Esophagus muscularis mucosa (tissue), 4 donors: ENCODE results near the gene HERC2. TPM values are rescaled to one million over a fixed set of nuclear protein-coding genes. Genes with fewer than 3 reads are reported as not detected.
"Not testable (repeated sequence)": the region's sequence is repeated elsewhere in the genome, so short reads cannot be mapped to it uniquely, and the experiment has no call there.

Source experiments
- DNase-seq: peaks from one replicate; pipeline ENCODE4 v3.0.0-alpha.2; 2017; ENCODE audit errors: extremely low spot score
- H3K27ac ChIP-seq, 4 donors: fragments of 200-600 bp; sonication (generic); replicated peaks in 1 of 4; 1 replicate in 3 of 4; 2 replicates in 1 of 4; pipeline ENCODE4 v1.5.1; 2016 to 2019; ENCODE audit warnings: mild to moderate bottlenecking in 1 of 4
- H3K27me3 ChIP-seq, 4 donors: fragments of 200-600 bp; sonication (generic); one replicate each; pipeline versions ENCODE4 v1.5.1 to v1.6.0; 2016 to 2019
- H3K36me3 ChIP-seq, 4 donors: fragments of 200-600 bp; sonication (generic); one replicate each; pipeline ENCODE4 v1.5.1; 2016 to 2019
- H3K4me1 ChIP-seq, 4 donors: fragments of 200-600 bp; sonication (generic); one replicate each; pipeline ENCODE4 v1.5.1; 2016 to 2019
- H3K4me3 ChIP-seq, 4 donors: fragments of 200-600 bp; sonication (generic); 1 replicate in 2 of 4; 2 replicates in 2 of 4; pipeline ENCODE4 v1.5.1; 2016 to 2019; ENCODE audit warnings: mild to moderate bottlenecking in 4 of 4, moderate library complexity in 1 of 4
- H3K9me3 ChIP-seq, 4 donors: fragments of 200-600 bp; sonication (generic); 1 replicate in 3 of 4; 2 replicates in 1 of 4; pipeline ENCODE4 v1.5.1; 2016 to 2019
- CTCF ChIP-seq, 3 experiments: fragments of 200-600 bp in 2 of 3; fragments of 450-650 bp in 1 of 3; sonication (generic) in 2 of 3; IDR thresholded peaks; one replicate each; pipeline ENCODE4 v1.5.1; 2017 to 2019; ENCODE audit warnings: antibody characterized with exemption in 3 of 3, mild to moderate bottlenecking in 2 of 3, moderate library complexity in 1 of 3
- EP300 ChIP-seq: sonication (generic); formaldehyde crosslinking; IDR thresholded peaks from one replicate; pipeline ENCODE4 v1.6.1; 2017; ENCODE audit warnings: antibody characterized with exemption
- POLR2A ChIP-seq: fragments of 450-650 bp; IDR thresholded peaks from one replicate; pipeline ENCODE4 v1.6.1; 2017; ENCODE audit warnings: antibody characterized with exemption, moderate library complexity, mild to moderate bottlenecking, low read depth
- POLR2AphosphoS5 ChIP-seq, 2 donors: sonication (generic); formaldehyde crosslinking; IDR thresholded peaks; one replicate each; pipeline ENCODE4 v1.6.1; 2017; ENCODE audit warnings: antibody characterized with exemption in 2 of 2
- WGBS: methylation state at CpG from one replicate; pipeline ENCODE4 v1.1.5; 2018; 5-methylcytosine and 5-hydroxymethylcytosine counted together
- intact Hi-C: fragments of 100-400 bp; cut with DNase I; formaldehyde crosslinking; loops from one replicate; pipeline ENCODE4 v1.15.1; 2023
- total RNA-seq, 4 donors: library from RNA; depleted of rRNA; stranded (reverse); fragments of >200 nt; gene quantifications; one replicate each; pipeline versions ENCODE4 v1.1.0 to v1.2.1, GENCODE V29; 2016

HERC2 gene
- total RNA-seq, 4 donors from 2014 or later = 57.0 to 96.3 (median 66.0) TPM

- Histone ChIP-seq H3K4me1 (peaks cover 0 to 3% (median 0%) of the 10 kb centered on the region in 4 donors), H3K36me3 (peaks cover 24 to 92% (median 54%) of the 10 kb centered on the region in 4 donors), H3K27ac (no peak overlapping the region), H3K9me3 (no peaks in the 10 kb centered on the region), H3K27me3 (no peaks in the 10 kb centered on the region), H3K4me3 (no peak overlapping the region)
- WGBS = 85% methylated on average over 3 of the region's 3 CpGs
- intact Hi-C loops = no loop called here
- TF ChIP-seq CTCF (IDR thresholded peaks at IDR 0.05) = no peak
- no peak for TF ChIP-seq POLR2A
- TF ChIP-seq POLR2AphosphoS5 (IDR thresholded peaks at IDR 0.05) = no peak
- no peak for TF ChIP-seq EP300
- DNase-seq = no peak
Measured at GRCh38 chr15:28169366-28169765, 152.6 kb downstream of the HERC2 start.

DNA sequence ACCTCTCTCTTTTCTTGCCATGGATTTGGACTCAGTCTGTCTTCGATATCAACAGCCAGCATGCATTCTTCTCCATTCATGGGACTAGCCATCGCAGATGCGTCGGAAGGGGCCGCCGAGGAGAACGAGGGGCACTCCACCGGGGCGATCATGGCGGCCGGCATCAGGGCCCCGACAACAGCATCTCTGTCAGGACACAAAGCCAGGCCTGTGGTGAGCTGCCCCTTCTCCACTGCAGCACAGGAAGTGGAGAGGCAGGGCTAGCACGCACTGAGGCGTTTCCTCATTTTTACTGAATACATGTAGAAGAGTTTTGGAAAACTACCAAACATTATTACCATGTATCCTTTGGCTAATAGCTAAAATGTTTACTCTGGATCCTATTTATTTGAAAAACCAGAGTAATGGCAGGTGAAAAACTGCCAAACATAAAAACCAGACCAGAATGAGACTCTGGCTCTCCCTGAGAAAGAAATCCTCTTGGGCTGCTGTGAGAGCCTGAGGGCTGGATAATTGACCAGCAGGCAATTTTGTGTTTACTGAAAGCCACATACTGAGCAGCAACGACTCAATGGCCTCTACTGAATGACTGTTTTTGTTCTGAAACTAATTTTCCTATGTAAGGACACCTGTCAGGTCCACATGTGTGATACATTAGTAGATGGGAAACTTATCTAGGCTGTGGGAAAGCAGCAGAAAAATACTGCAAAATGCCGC is 153.4 kb downstream of the HERC2 start:
- H3K27ac ChIP-seq = not testable (repeated sequence)
- 80% methylated on average over 16 of the region's 16 CpGs for WGBS
- H3K36me3 ChIP-seq = peaks cover 30 to 92% (median 59%) of the 10 kb centered on the region in 4 donors

DNA sequence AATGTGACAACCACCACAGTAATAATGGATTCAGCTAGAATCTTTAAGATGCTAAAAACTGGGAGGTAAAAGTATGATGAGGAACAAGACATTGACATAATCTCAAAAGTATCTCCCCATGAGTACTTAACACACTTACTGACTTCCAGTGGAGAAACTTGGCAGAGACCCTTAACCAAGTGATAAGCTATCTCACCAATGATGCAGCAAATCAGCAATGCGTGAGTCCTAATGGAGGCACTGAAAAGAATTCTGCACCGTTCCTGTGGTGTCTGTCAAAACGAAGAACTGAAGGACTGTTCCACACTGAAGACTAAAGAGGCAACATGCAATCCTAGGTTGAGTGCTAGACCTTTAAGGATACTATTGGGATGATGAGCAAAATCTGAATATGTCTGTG is 154.9 kb downstream of the HERC2 start:
- Histone ChIP-seq H3K4me1 (peaks cover 0 to 3% (median 0%) of the 10 kb centered on the region in 4 donors), H3K36me3 (peaks cover 38 to 97% (median 66%) of the 10 kb centered on the region in 4 donors), H3K27me3 (no peaks in the 10 kb centered on the region), H3K9me3 (no peaks in the 10 kb centered on the region), H3K27ac (no peak overlapping the region), H3K4me3 (no peak overlapping the region)
- DNase-seq = no peak
- intact Hi-C loops = no loop called here
- TF ChIP-seq POLR2A (no peak), CTCF (IDR thresholded peaks at IDR 0.05) (no peak), EP300 (no peak), POLR2AphosphoS5 (IDR thresholded peaks at IDR 0.05) (no peak)
- WGBS = 97% methylated on average over 3 of the region's 3 CpGs

More for the DNA sequence above, 153.4 kb downstream of the HERC2 start:
- H3K9me3 ChIP-seq, H3K4me1 ChIP-seq, DNase-seq, intact Hi-C loops, H3K27me3 ChIP-seq, H3K4me3 ChIP-seq: not testable (repeated sequence)

GRCh38 chr15:28165791-28166190 is 156.2 kb downstream of the HERC2 start:
- intact Hi-C loops = no loop called here
- DNase-seq = no peak
- Histone ChIP-seq H3K4me3 (no peak overlapping the region), H3K36me3 (peaks cover 36 to 97% (median 77%) of the 10 kb centered on the region in 4 donors), H3K9me3 (no peaks in the 10 kb centered on the region), H3K27ac (no peak overlapping the region), H3K4me1 (peaks cover 0 to 3% (median 0%) of the 10 kb centered on the region in 4 donors), H3K27me3 (no peaks in the 10 kb centered on the region)
- 94% methylated on average over 1 of the region's 1 CpG for WGBS
- TF ChIP-seq POLR2A (no peak), EP300 (no peak), CTCF (IDR thresholded peaks at IDR 0.05) (no peak)

DNA sequence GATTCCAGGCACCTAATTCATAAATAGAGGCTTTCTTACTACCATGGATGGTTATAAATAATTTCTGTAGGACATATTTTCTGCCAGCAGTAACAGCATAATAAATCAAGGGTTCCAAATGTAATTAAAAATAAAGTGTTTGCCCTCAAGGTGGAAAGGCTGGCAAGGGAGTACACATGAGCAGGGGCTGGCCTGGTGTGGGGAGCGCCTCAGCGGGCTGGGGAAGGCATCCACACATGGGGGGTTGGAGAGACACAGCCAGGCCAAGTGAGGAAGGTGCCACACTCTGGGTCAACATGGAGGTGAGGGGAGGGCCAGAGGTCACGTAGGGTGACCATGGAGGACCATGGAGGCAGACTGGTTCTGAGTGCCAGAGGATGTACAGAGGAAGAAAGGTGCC is 157.1 kb downstream of the HERC2 start:
- Histone ChIP-seq H3K4me1 (peaks cover 0 to 3% (median 0%) of the 10 kb centered on the region in 4 donors), H3K27me3 (no peaks in the 10 kb centered on the region), H3K9me3 (no peaks in the 10 kb centered on the region), H3K27ac (no peak overlapping the region), H3K4me3 (no peak overlapping the region), H3K36me3 (peaks cover 36 to 99% (median 83%) of the 10 kb centered on the region in 4 donors)
- no peak for DNase-seq
- TF ChIP-seq POLR2AphosphoS5 (IDR thresholded peaks at IDR 0.05) (no peak), EP300 (no peak), POLR2A (no peak), CTCF (IDR thresholded peaks at IDR 0.05) (no peak)
- whole genome bisulfite sequencing = 94% methylated on average over 3 of the region's 3 CpGs
- intact Hi-C loops = no loop called here
